GM12878 (cell line): ENCODE data around the gene SCARF1. TPM values are rescaled to one million over a fixed set of nuclear protein-coding genes. Genes with fewer than 3 reads are reported as not detected.

ENCODE experiments used
- BCLAF1 ChIP-seq: fragments of 450-650 bp; IDR thresholded peaks from 2 replicates; pipeline ENCODE4 v1.6.1; 2017; ENCODE audit warnings: antibody characterized with exemption, mild to moderate bottlenecking, moderate library complexity
- CBFB ChIP-seq: IDR thresholded peaks from 2 replicates; pipeline ENCODE4 v1.6.1; 2016; ENCODE audit warnings: antibody characterized with exemption, low read depth
- CEBPB ChIP-seq, 2 experiments: fragments of 150-350 bp in 1 of 2; IDR thresholded peaks; 2 replicates each; pipeline ENCODE4 v1.6.1; 2012 to 2014; ENCODE audit warnings: low read depth in 2 of 2, low read length in 2 of 2, borderline replicate concordance in 1 of 2, inconsistent platforms in 1 of 2
- CHD2 ChIP-seq: IDR thresholded peaks from 2 replicates; pipeline ENCODE4 v1.6.1; 2011; ENCODE audit warnings: low read depth, low read length, improper control_type of control experiment, borderline replicate concordance
- GABPA ChIP-seq: IDR thresholded peaks from 2 replicates; pipeline ENCODE4 v1.6.1; 2014; ENCODE audit warnings: antibody characterized with exemption, low read depth, mild to moderate bottlenecking, inconsistent platforms
- GATAD2B ChIP-seq: fragments of 450-650 bp; conservative IDR thresholded peaks from 2 replicates; pipeline ENCODE4 v1.6.1; 2017; ENCODE audit warnings: low read depth, mild to moderate bottlenecking, moderate library complexity
- MEF2B ChIP-seq: fragments of 450-650 bp; IDR thresholded peaks from 2 replicates; pipeline ENCODE4 v1.6.1; 2018; ENCODE audit warnings: mild to moderate bottlenecking, moderate library complexity; ENCODE audit not compliant: partially characterized antibody, poor library complexity, severe bottlenecking
- MXI1 ChIP-seq: fragments of 150-350 bp; IDR thresholded peaks from 2 replicates; pipeline ENCODE4 v1.6.1; 2011; ENCODE audit warnings: low read depth, mild to moderate bottlenecking, inconsistent platforms, low read length, improper control_type of control experiment
- NBN ChIP-seq: fragments of 450-650 bp; IDR thresholded peaks from 2 replicates; pipeline ENCODE4 v1.6.1; 2016
- SMAD5 ChIP-seq: IDR thresholded peaks from 2 replicates; pipeline ENCODE4 v1.6.1; 2016; ENCODE audit warnings: antibody characterized with exemption, low read depth
- SMARCA5 ChIP-seq: fragments of 450-650 bp; IDR thresholded peaks from 2 replicates; pipeline ENCODE4 v1.6.1; 2017; ENCODE audit warnings: mild to moderate bottlenecking
- SPI1 ChIP-seq: IDR thresholded peaks from 2 replicates; pipeline ENCODE4 v1.6.1; 2011; ENCODE audit warnings: low read depth, mild to moderate bottlenecking, low read length, moderate library complexity, borderline replicate concordance; ENCODE audit not compliant: insufficient read depth
- SUZ12 ChIP-seq: fragments of 200-600 bp; sonication (generic); IDR thresholded peaks from one replicate; pipeline ENCODE4 v1.6.1; 2018; ENCODE audit warnings: antibody characterized with exemption, mild to moderate bottlenecking; ENCODE audit not compliant: unreplicated experiment
- TAF1 ChIP-seq: IDR thresholded peaks from 2 replicates; pipeline ENCODE4 v1.6.1; 2011; ENCODE audit warnings: mild to moderate bottlenecking, low read depth, low read length, borderline replicate concordance
- ZZZ3 ChIP-seq: IDR thresholded peaks from 2 replicates; pipeline ENCODE4 v1.6.1; 2011; ENCODE audit warnings: low read depth; ENCODE audit not compliant: control insufficient read depth, insufficient read length
- polyA plus RNA-seq, 11 experiments: library from polyadenylated mRNA; depleted of rRNA in 4 of 11; unstranded in 6 of 11; stranded (reverse) in 5 of 11; fragments of >200 nt; fragmentation: Nextera tagmentation in 4 of 11; fragmentation: Illumina TruSeq in 1 of 11; extraction: Ambion mirVana in 4 of 11; extraction: Trizol in 1 of 11; gene quantifications; 1 replicate in 1 of 11; 2 replicates in 10 of 11; pipeline versions ENCODE4 v1.2.1 to v1.2.3, GENCODE V29; 2011 to 2016; ENCODE audit warnings: inconsistent platforms in 2 of 11, missing spikeins in 2 of 11, low read depth in 1 of 11
- total RNA-seq, 4 experiments: library from RNA; depleted of rRNA in 3 of 4; stranded (reverse); fragments of >200 nt in 3 of 4; fragmentation: Illumina TruSeq in 1 of 4; extraction: Trizol in 1 of 4; gene quantifications; 2 replicates each; pipeline versions ENCODE4 v1.2.1 to v1.2.3, GENCODE V29; 2013 to 2021
- TF ChIP-seq, protein P1 (sequence below): fragments of 450-650 bp; IDR thresholded peaks from 2 replicates; pipeline ENCODE4 v1.6.1; 2017; ENCODE audit warnings: borderline replicate concordance
- TF ChIP-seq, protein P2 (sequence below): fragments of 450-650 bp; conservative IDR thresholded peaks from 2 replicates; pipeline ENCODE4 v1.6.1; 2017; ENCODE audit warnings: mild to moderate bottlenecking, moderate library complexity
- TF ChIP-seq, protein P3 (sequence below): IDR thresholded peaks from 2 replicates; pipeline ENCODE4 v1.6.1; 2012; ENCODE audit warnings: improper control_type of control experiment, low read depth, low read length; ENCODE audit not compliant: insufficient replicate concordance

SCARF1 gene
- total and polyA plus RNA-seq, 10 of the 15 experiments (the other 5 are each of a cell fraction or from before 2014, with no cell fraction given), result 0.10 to 1.7 (median 0.43) TPM

DNA sequence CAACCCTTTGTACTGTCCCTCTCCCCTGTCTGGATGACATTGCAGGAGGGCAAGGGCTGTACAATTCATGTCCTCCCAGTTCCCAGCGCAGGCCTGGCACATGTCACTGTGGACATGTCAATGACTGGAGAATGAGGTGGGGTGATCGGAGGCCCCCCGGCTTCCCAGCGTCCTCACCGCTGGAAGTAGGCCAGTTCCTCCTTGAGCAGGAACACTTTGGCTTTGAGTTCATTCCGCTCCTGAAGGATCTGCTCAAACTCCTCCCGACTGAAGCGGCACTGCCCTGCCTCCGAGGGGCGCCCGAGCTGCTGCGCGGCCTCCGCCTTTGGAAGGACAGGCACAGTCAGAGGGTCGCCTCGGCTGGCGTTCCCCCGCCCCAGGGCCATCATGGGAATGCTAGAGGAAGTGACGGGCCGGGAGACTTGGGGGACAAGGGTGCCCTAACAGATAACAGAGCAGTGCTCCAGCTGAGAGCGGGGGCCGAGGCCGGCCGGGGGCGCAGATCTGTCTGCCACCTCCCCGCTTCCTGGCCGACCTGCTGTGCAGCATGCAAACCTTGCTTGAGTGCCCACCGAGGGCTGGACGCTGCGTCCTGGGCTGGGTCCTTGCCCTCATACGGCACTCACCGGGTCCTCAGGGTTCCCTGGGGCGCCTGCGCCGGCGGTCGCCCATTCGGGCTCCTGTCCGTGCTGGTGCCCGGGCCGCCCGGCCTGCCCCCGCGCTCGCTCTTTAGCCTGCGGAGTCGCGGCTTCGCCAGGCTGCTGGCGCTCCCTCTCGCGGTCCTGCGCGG, 2.8 kb upstream of the SCARF1 start (continued):
- TF ChIP-seq, protein P1, sequence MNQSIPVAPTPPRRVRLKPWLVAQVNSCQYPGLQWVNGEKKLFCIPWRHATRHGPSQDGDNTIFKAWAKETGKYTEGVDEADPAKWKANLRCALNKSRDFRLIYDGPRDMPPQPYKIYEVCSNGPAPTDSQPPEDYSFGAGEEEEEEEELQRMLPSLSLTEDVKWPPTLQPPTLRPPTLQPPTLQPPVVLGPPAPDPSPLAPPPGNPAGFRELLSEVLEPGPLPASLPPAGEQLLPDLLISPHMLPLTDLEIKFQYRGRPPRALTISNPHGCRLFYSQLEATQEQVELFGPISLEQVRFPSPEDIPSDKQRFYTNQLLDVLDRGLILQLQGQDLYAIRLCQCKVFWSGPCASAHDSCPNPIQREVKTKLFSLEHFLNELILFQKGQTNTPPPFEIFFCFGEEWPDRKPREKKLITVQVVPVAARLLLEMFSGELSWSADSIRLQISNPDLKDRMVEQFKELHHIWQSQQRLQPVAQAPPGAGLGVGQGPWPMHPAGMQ, result no peak
- TF ChIP-seq, protein P2, sequence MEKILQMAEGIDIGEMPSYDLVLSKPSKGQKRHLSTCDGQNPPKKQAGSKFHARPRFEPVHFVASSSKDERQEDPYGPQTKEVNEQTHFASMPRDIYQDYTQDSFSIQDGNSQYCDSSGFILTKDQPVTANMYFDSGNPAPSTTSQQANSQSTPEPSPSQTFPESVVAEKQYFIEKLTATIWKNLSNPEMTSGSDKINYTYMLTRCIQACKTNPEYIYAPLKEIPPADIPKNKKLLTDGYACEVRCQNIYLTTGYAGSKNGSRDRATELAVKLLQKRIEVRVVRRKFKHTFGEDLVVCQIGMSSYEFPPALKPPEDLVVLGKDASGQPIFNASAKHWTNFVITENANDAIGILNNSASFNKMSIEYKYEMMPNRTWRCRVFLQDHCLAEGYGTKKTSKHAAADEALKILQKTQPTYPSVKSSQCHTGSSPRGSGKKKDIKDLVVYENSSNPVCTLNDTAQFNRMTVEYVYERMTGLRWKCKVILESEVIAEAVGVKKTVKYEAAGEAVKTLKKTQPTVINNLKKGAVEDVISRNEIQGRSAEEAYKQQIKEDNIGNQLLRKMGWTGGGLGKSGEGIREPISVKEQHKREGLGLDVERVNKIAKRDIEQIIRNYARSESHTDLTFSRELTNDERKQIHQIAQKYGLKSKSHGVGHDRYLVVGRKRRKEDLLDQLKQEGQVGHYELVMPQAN, result no peak; the same call in 1 of the 2 replicates
- TF ChIP-seq NBN (no peak), SMARCA5 (peak; percentile 88; the same call in 1 of the 2 replicates), ZZZ3 (no peak), SUZ12 (no peak), SMAD5 (no peak), CEBPB (IDR thresholded peaks at IDR 0.05; ENCODE audit: borderline replicate concordance in 1 of 2, low read depth in 2 of 2, low read length in 2 of 2) (no peak), MXI1 (no peak), GABPA (no peak), TAF1 (no peak), CBFB (no peak), GATAD2B (peak; percentile 77), MEF2B (no peak), CHD2 (peak; percentile 75; the same call in 1 of the 2 replicates), BCLAF1 (no peak), SPI1 (no peak)
- TF ChIP-seq, protein P3, sequence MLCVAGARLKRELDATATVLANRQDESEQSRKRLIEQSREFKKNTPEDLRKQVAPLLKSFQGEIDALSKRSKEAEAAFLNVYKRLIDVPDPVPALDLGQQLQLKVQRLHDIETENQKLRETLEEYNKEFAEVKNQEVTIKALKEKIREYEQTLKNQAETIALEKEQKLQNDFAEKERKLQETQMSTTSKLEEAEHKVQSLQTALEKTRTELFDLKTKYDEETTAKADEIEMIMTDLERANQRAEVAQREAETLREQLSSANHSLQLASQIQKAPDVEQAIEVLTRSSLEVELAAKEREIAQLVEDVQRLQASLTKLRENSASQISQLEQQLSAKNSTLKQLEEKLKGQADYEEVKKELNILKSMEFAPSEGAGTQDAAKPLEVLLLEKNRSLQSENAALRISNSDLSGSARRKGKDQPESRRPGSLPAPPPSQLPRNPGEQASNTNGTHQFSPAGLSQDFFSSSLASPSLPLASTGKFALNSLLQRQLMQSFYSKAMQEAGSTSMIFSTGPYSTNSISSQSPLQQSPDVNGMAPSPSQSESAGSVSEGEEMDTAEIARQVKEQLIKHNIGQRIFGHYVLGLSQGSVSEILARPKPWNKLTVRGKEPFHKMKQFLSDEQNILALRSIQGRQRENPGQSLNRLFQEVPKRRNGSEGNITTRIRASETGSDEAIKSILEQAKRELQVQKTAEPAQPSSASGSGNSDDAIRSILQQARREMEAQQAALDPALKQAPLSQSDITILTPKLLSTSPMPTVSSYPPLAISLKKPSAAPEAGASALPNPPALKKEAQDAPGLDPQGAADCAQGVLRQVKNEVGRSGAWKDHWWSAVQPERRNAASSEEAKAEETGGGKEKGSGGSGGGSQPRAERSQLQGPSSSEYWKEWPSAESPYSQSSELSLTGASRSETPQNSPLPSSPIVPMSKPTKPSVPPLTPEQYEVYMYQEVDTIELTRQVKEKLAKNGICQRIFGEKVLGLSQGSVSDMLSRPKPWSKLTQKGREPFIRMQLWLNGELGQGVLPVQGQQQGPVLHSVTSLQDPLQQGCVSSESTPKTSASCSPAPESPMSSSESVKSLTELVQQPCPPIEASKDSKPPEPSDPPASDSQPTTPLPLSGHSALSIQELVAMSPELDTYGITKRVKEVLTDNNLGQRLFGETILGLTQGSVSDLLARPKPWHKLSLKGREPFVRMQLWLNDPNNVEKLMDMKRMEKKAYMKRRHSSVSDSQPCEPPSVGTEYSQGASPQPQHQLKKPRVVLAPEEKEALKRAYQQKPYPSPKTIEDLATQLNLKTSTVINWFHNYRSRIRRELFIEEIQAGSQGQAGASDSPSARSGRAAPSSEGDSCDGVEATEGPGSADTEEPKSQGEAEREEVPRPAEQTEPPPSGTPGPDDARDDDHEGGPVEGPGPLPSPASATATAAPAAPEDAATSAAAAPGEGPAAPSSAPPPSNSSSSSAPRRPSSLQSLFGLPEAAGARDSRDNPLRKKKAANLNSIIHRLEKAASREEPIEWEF, result no peak
